NB4 (cell line): ENCODE data around the gene RAVER2.
A peak's percentile ranks its signal among the peaks of the same experiment; 100 is the strongest.

Experiments
- DNase-seq: peaks from one replicate; pipeline ENCODE4 v3.0.0; 2010; ENCODE audit warnings: low read depth
- H3K4me3 ChIP-seq: one replicate; pipeline ENCODE4 v1.5.1; 2011; ENCODE audit warnings: mild to moderate bottlenecking, low read depth, low read length, moderate library complexity
- CTCF ChIP-seq: IDR thresholded peaks from one replicate; pipeline ENCODE4 v1.5.1; 2012; ENCODE audit warnings: low read depth, low read length
- MAX ChIP-seq: IDR thresholded peaks from 2 replicates; pipeline ENCODE4 v1.6.1; 2011; ENCODE audit warnings: low read depth, low read length
- MYC ChIP-seq: IDR thresholded peaks from 2 replicates; pipeline ENCODE4 v1.6.1; 2011; ENCODE audit warnings: low read depth, low read length
- POLR2A ChIP-seq: IDR thresholded peaks from 2 replicates; pipeline ENCODE4 v1.6.1; 2011; ENCODE audit warnings: mild to moderate bottlenecking; ENCODE audit not compliant: insufficient read length; ENCODE audit errors: extremely low read depth

Gene RAVER2

GRCh38 chr1:64745181-64745985, 508 bp downstream of the RAVER2 start:
- TF ChIP-seq MYC = no peak
- TF ChIP-seq CTCF = no peak
- no peak for TF ChIP-seq MAX
- TF ChIP-seq POLR2A = no peak
- peak; percentile 71 for DNase-seq
- peak overlapping the region; percentile 73 for H3K4me3 ChIP-seq

DNA sequence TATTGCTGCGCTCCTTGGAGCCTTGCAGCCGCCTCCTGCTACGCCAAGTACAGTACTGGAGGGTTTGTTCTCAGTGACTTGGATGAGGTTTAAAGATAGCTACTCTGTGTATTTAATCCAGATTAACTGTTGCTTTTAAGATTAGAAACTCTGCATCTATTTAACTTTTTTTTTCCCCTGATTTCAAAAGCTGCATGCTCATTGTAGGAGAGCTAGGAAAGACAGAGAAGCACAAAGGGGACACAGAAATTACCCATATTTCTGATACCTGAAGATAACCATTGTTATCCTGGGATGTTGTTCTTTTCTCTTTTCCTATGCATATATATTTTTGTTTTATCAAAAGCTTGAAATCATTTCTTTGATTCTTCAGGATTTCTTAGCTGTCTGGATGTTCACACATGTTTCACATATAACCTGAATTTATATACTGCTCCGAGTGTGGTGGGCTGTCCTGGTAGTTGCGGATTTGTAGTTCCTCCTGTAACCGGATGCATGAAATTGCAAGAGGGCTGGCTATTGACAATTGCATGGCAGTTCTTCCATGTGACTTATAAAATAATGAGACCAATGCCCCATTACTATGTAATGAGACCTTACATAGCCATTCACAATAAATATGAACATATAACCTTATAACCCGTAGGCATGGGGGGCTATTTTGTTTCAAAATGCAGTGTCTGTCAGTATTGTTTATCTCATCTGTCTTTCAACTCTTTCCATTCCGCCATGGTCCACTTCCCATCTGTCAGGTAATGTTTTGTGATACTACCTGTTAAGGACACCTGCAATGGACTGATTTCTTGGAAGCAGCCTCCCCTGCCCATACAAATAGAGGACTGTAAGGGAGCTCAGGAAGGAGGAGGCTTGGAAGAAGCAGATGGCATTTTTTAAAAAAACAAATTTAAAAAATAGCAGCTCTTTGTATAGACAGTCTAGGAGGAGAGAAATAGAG, 1.4 kb downstream of the RAVER2 start:
- TF ChIP-seq MAX = 0 out of 2 replicates have a peak, but pooled peaks have one; percentile 43
- TF ChIP-seq MYC = no peak
- peak; percentile 73 for DNase-seq
- peak overlapping the region; percentile 73 for H3K4me3 ChIP-seq

DNA sequence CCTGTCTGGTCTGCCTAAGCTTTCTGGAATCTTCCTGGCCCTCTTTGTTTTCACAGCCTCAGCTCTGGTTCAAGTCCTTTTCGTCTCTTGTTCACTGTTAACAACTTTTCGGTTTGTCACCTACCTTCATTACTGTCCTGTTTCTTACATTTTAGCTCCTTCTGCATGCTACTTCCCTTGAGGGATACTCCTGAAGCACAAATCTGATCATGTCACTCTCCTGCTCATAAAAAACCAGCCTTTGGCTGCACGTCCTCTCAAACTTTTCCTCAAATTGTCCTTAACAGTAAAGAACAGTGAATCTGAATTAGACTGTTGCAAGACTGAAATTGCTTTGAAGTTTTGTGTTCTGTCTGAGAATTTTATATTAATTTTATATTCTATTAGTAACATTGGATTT, 3.3 kb downstream of the RAVER2 start:
- DNase-seq = no peak
- TF ChIP-seq CTCF (no peak), MYC (no peak)
- H3K4me3 ChIP-seq = no peak overlapping the region

- no peak for DNase-seq
- TF ChIP-seq MAX (no peak), CTCF (no peak), MYC (no peak), POLR2A (no peak)
- H3K4me3 ChIP-seq = no peak overlapping the region
These were observed 3.8 kb downstream of the RAVER2 start for GRCh38 chr1:64748706-64749105.

GRCh38 chr1:64750092-64750491, 5.2 kb downstream of the RAVER2 start:
- no peak overlapping the region for H3K4me3 ChIP-seq
- no peak for DNase-seq
- TF ChIP-seq MAX (no peak), POLR2A (no peak), CTCF (no peak), MYC (no peak)

- DNase-seq = no peak
- no peak overlapping the region for H3K4me3 ChIP-seq
- no peak for TF ChIP-seq MYC
- TF ChIP-seq CTCF = no peak
- TF ChIP-seq MAX = no peak
- no peak for TF ChIP-seq POLR2A
These were observed 6.0 kb downstream of the RAVER2 start for GRCh38 chr1:64750875-64751274.
